ENCODE measurements around the gene ITM2C. TPM values are rescaled to one million over a fixed set of nuclear protein-coding genes. Genes with fewer than 3 reads are reported as not detected.

Gene ITM2C
- total and polyA plus RNA-seq, 9 of the 15 experiments (the other 6 are each of a cell fraction or from before 2014, with no cell fraction given): 0.49 to 58.8 (median 21.5) TPM

GRCh38 chr2:230925443-230925878, 60.7 kb downstream of the ITM2C start:
- intact Hi-C loops (cut with micrococcal nuclease) (no loop called here), in situ Hi-C loops (cut with MboI) (no loop called here)
- H3K79me2 ChIP-seq (ENCODE audit: control insufficient read depth, insufficient read depth, low read length): no peaks in the 10 kb centered on the region
- H4K20me1 ChIP-seq (replicated peaks; ENCODE audit: control insufficient read depth, insufficient read depth, low read length): no peaks in the 10 kb centered on the region
- ChIA-PET CTCF (ENCODE audit: low intra/inter-chr PET ratio) (no interaction called here), POLR2A (no interaction called here)
- H3K4me3 ChIP-seq: no peak overlapping the region
- TF ChIP-seq ELK1 (CRISPR knock-in tag; IDR thresholded peaks at IDR 0.05) (no peak), VEZF1 (CRISPR knock-in tag; IDR thresholded peaks at IDR 0.05) (no peak), RBM22 (IDR thresholded peaks at IDR 0.05; ENCODE audit: low read depth, low read length, poor library complexity, severe bottlenecking) (no peak), TAF7 (tag; IDR thresholded peaks at IDR 0.05) (no peak), KLF13 (tag; IDR thresholded peaks at IDR 0.05; ENCODE audit: borderline replicate concordance, low read depth) (no peak), SMARCC2 (IDR thresholded peaks at IDR 0.05; ENCODE audit: low read depth) (no peak), TCF7 (IDR thresholded peaks at IDR 0.05; ENCODE audit: borderline replicate concordance) (no peak), ZNF146 (CRISPR knock-in tag; IDR thresholded peaks at IDR 0.05; ENCODE audit: unreplicated experiment) (no peak), ZNF785 (CRISPR knock-in tag; IDR thresholded peaks at IDR 0.05) (no peak), ZSCAN32 (CRISPR knock-in tag; IDR thresholded peaks at IDR 0.05) (no peak), GTF2F1 (IDR thresholded peaks at IDR 0.05; ENCODE audit: low read depth, low read length) (no peak), PHB2 (IDR thresholded peaks at IDR 0.05; ENCODE audit: low read depth) (no peak), SMAD2 (IDR thresholded peaks at IDR 0.05; ENCODE audit: low read depth, low read length) (no peak), ADNP (tag; IDR thresholded peaks at IDR 0.05) (no peak)
- 9% methylated on average over 8 of the region's 9 CpGs for WGBS (ENCODE audit: insufficient coverage, low coverage, missing lambda C conversion rate)
- H3K27ac ChIP-seq (ENCODE audit: extremely low read depth, low read depth, low read length): no peak overlapping the region
- H3K9me1 ChIP-seq (ENCODE audit: control insufficient read depth, insufficient read depth, low read length): no peaks in the 10 kb centered on the region
- H3K27me3 ChIP-seq (ENCODE audit: control insufficient read depth in 2 of 2, insufficient read depth in 2 of 2, low read length in 2 of 2): peaks cover 0 to 46% of the 10 kb centered on the region in 2 experiments; a peak in 4 of 5 replicates
- no TSS peak for BruUV-seq (replicated peaks)
- no peak for ATAC-seq
- DNase-seq (ENCODE audit: extremely low read depth in 1 of 4, low spot score in 3 of 4): no peak
- peaks cover 0 to 5% of the 10 kb centered on the region in 2 experiments; a peak in 2 of 5 replicates for H3K4me1 ChIP-seq (replicated peaks in 1 of 2; ENCODE audit: control insufficient read depth in 2 of 2, insufficient read depth in 2 of 2, low read length in 2 of 2)
- no peak overlapping the region for H3K9ac ChIP-seq (ENCODE audit: insufficient read depth in 1 of 2, low read depth in 2 of 2, low read length in 2 of 2)
- FAIRE-seq: no peak
- no peak overlapping the region for H3K4me2 ChIP-seq (ENCODE audit: insufficient read depth, low read length)
- no peak overlapping the region for H2AFZ ChIP-seq (ENCODE audit: low read depth, low read length)
- no peaks in the 10 kb centered on the region for H3K9me3 ChIP-seq (replicated peaks; ENCODE audit: control insufficient read depth, insufficient read depth, low read depth, low read length)
- no peaks in the 10 kb centered on the region for H3K36me3 ChIP-seq (ENCODE audit: control insufficient read depth, insufficient read depth, low read length)
